Measurements from ENCODE around the gene FNDC7. TPM values are rescaled to one million over a fixed set of nuclear protein-coding genes. Genes with fewer than 3 reads are reported as not detected.

The FNDC7 gene
- total and polyA plus RNA-seq, 10 of the 15 experiments (the other 5 are each of a cell fraction or from before 2014, with no cell fraction given), result not detected

GRCh38 chr1:108746382-108747170 lies 33.9 kb downstream of the FNDC7 start, which contains the start of gene STXBP3 (continued):
- TF ChIP-seq ZNF687 (IDR thresholded peaks at IDR 0.05) (peak; percentile 97), JUND (IDR thresholded peaks at IDR 0.05; ENCODE audit: low read depth, low read length) (0 out of 2 replicates have a peak, but pooled peaks have one; percentile 65), SP1 (IDR thresholded peaks at IDR 0.05; ENCODE audit: low read depth, low read length) (peak; percentile 78), ZBED1 (IDR thresholded peaks at IDR 0.05; ENCODE audit: borderline replicate concordance) (no peak), POU2F2 (IDR thresholded peaks at IDR 0.05; ENCODE audit: borderline replicate concordance, low read depth, low read length) (peak; percentile 79; the same call in 2 of the 3 replicates), SKIL (IDR thresholded peaks at IDR 0.05; ENCODE audit: low read depth, poor library complexity, severe bottlenecking) (peak; percentile 44), DPF2 (IDR thresholded peaks at IDR 0.05) (peak; percentile 72; the same call in 1 of the 2 replicates), IRF4 (IDR thresholded peaks at IDR 0.05; ENCODE audit: low read depth, low read length) (peak; percentile 20; the same call in 1 of the 2 replicates), RCOR1 (conservative IDR thresholded peaks at IDR 0.05; ENCODE audit: low read depth, low read length) (no peak), ZNF592 (IDR thresholded peaks at IDR 0.05) (peak; percentile 91; the same call in 1 of the 2 replicates), BMI1 (IDR thresholded peaks at IDR 0.05; ENCODE audit: borderline replicate concordance) (no peak), RELA (IDR thresholded peaks at IDR 0.05; ENCODE audit: borderline replicate concordance, partially characterized antibody) (peak; percentile 95), NFYA (IDR thresholded peaks at IDR 0.05; ENCODE audit: borderline replicate concordance, low read depth, low read length) (no peak), SMC3 (IDR thresholded peaks at IDR 0.05; ENCODE audit: borderline replicate concordance, low read length) (peak; percentile 28; the same call in 1 of the 2 replicates), ZNF207 (IDR thresholded peaks at IDR 0.05; ENCODE audit: borderline replicate concordance) (peak; percentile 80; the same call in 1 of the 2 replicates), RUNX3 (IDR thresholded peaks at IDR 0.05; ENCODE audit: low read length) (peak; percentile 69)
